CD4-positive, alpha-beta T cell (primary cell): Measurements from ENCODE around the gene AUTS2. TPM values are rescaled to one million over a fixed set of nuclear protein-coding genes. Genes with fewer than 3 reads are reported as not detected.

Experiments used
- ATAC-seq: fragments of 200-7000 bp; cut with Tn5 transposase; one replicate; pipeline ENCODE4 v1.10.0; 2022; ENCODE audit warnings: mild to moderate bottlenecking; ENCODE audit not compliant: poor library complexity
- CTCF ChIA-PET: fragments of 350-600 bp; sonication (Branson Sonifier 250); formaldehyde crosslinking; loops from one replicate; lab custom pipeline; 2021; ENCODE audit warnings: antibody characterized with exemption, inconsistent platforms; lab: Charles Lee
- POLR2A ChIA-PET: fragments of 350-600 bp; sonication (Branson Sonifier 250); formaldehyde crosslinking; loops from one replicate; lab custom pipeline; 2021; ENCODE audit warnings: antibody characterized with exemption, inconsistent platforms; lab: Charles Lee
- DNase-seq, 14 experiments: peaks; one replicate each; pipeline ENCODE4 v3.0.0-alpha.2; 2013 to 2020; ENCODE audit warnings: mixed read lengths in 2 of 14
- H3K27ac ChIP-seq, 2 donors: one replicate each; pipeline versions ENCODE4 v1.5.1 to v1.7.0; 2013; ENCODE audit warnings: low read length in 2 of 2, low read depth in 1 of 2, mild to moderate bottlenecking in 1 of 2
- H3K27me3 ChIP-seq, 2 experiments: 1 replicate in 1 of 2; 2 replicates in 1 of 2; pipeline versions ENCODE4 v1.6.1 to v1.7.0; 2013; ENCODE audit warnings: low read length in 2 of 2, control low read depth in 1 of 2, mild to moderate bottlenecking in 1 of 2, moderate library complexity in 1 of 2; ENCODE audit not compliant: insufficient read depth in 2 of 2, control insufficient read depth in 1 of 2
- H3K36me3 ChIP-seq: one replicate; pipeline ENCODE4 v1.6.1; 2013; ENCODE audit warnings: low read length, control low read depth; ENCODE audit not compliant: insufficient read depth
- H3K4me1 ChIP-seq: one replicate; pipeline ENCODE4 v1.6.1; 2013; ENCODE audit warnings: low read length, control low read depth; ENCODE audit not compliant: insufficient read depth
- H3K4me3 ChIP-seq: one replicate; pipeline ENCODE4 v1.5.1; 2013; ENCODE audit warnings: mild to moderate bottlenecking, low read length, moderate library complexity
- H3K9me3 ChIP-seq, 2 experiments: 1 replicate in 1 of 2; 2 replicates in 1 of 2; pipeline versions ENCODE4 v1.6.1 to v1.7.0; 2013; ENCODE audit warnings: low read length in 2 of 2, mild to moderate bottlenecking in 2 of 2, control low read depth in 1 of 2, moderate library complexity in 1 of 2; ENCODE audit not compliant: control insufficient read depth in 1 of 2, insufficient read depth in 1 of 2
- H3K27ac Mint-ChIP-seq: one replicate; pipeline ENCODE4 v1.8.0; 2020; ENCODE audit warnings: mixed read lengths
- H3K27me3 Mint-ChIP-seq: one replicate; pipeline ENCODE4 v1.8.0; 2021; ENCODE audit warnings: mixed read lengths
- H3K36me3 Mint-ChIP-seq: one replicate; pipeline ENCODE4 v1.8.0; 2021; ENCODE audit warnings: low read depth, mixed read lengths
- H3K4me1 Mint-ChIP-seq: one replicate; pipeline ENCODE4 v1.8.0; 2021; ENCODE audit warnings: low read depth, mixed read lengths
- H3K4me3 Mint-ChIP-seq: one replicate; pipeline ENCODE4 v1.8.0; 2020; ENCODE audit warnings: mild to moderate bottlenecking, mixed read lengths
- H3K9me3 Mint-ChIP-seq: one replicate; pipeline ENCODE4 v1.8.0; 2020; ENCODE audit warnings: mixed read lengths
- CTCF ChIP-seq: fragments of 200-600 bp; IDR thresholded peaks from one replicate; pipeline ENCODE4 v1.8.0; 2022; ENCODE audit warnings: antibody characterized with exemption, mild to moderate bottlenecking
- intact Hi-C, 2 experiments: fragments of 100-400 bp; cut with DNase I in 1 of 2; cut with micrococcal nuclease in 1 of 2; formaldehyde crosslinking; loops; one replicate each; pipeline versions ENCODE4 v1.15.1 to v1.9.0; 2023 to 2025; cut with DNase I, micrococcal nuclease
- total RNA-seq, 174 experiments: library from RNA in 2 of 174; stranded (reverse) in 2 of 174; gene quantifications; one replicate each; pipeline ENCODE4 v1.2.3 and lab custom pipeline; 2021 to 2026

The AUTS2 gene
- total RNA-seq, 2 experiments from 2014 or later: 43.6 to 47.6 TPM

GRCh38 chr7:70148997-70149396, 550.7 kb downstream of the AUTS2 start:
- TF ChIP-seq CTCF: no peak
- CTCF ChIA-PET: no interaction called here
- Mint-ChIP-seq H3K36me3 (no peaks in the 10 kb centered on the region), H3K4me3 (no peak overlapping the region), H3K27ac (no peak overlapping the region), H3K9me3 (peaks cover 8% of the 10 kb centered on the region), H3K27me3 (no peaks in the 10 kb centered on the region), H3K4me1 (no peaks in the 10 kb centered on the region)
- intact Hi-C loops: loop anchor here in 1 of 2 experiments (1.0 kb wide), 1 partner anchor 39 kb away; no protein-coding TSS in a partner anchor
- no peak for ATAC-seq
- no peak overlapping the region for H3K4me3 ChIP-seq
- no peaks in the 10 kb centered on the region for H3K9me3 ChIP-seq
- H3K27ac ChIP-seq: no peak overlapping the region
- DNase-seq: no peak
- no peaks in the 10 kb centered on the region for H3K27me3 ChIP-seq
- no peaks in the 10 kb centered on the region for H3K4me1 ChIP-seq
- POLR2A ChIA-PET: no interaction called here
- H3K36me3 ChIP-seq: no peaks in the 10 kb centered on the region

GRCh38 chr7:70152313-70152712, 554.0 kb downstream of the AUTS2 start:
- TF ChIP-seq CTCF: no peak
- Histone ChIP-seq H3K4me1 (no peaks in the 10 kb centered on the region), H3K27me3 (no peaks in the 10 kb centered on the region), H3K4me3 (no peak overlapping the region), H3K36me3 (no peaks in the 10 kb centered on the region), H3K9me3 (no peaks in the 10 kb centered on the region), H3K27ac (no peak overlapping the region)
- ChIA-PET POLR2A (no interaction called here), CTCF (no interaction called here)
- DNase-seq (no peak), ATAC-seq (no peak)
- H3K9me3 Mint-ChIP-seq: peaks cover 8% of the 10 kb centered on the region
- H3K27ac Mint-ChIP-seq: no peak overlapping the region
- H3K27me3 Mint-ChIP-seq: no peaks in the 10 kb centered on the region
- intact Hi-C loops: no loop called here
- no peaks in the 10 kb centered on the region for H3K36me3 Mint-ChIP-seq
- H3K4me1 Mint-ChIP-seq: no peaks in the 10 kb centered on the region
- H3K4me3 Mint-ChIP-seq: no peak overlapping the region

- TF ChIP-seq CTCF: no peak
- CTCF ChIA-PET: no interaction called here
- no peak for DNase-seq
Observed at GRCh38 chr7:70153933-70154332, 555.7 kb downstream of the AUTS2 start.

More at GRCh38 chr7:70153933-70154332, 555.7 kb downstream of the AUTS2 start:
- Mint-ChIP-seq H3K9me3 (peaks cover 8% of the 10 kb centered on the region), H3K27me3 (no peaks in the 10 kb centered on the region), H3K36me3 (no peaks in the 10 kb centered on the region), H3K27ac (no peak overlapping the region), H3K4me3 (no peak overlapping the region), H3K4me1 (no peaks in the 10 kb centered on the region)
- no peak overlapping the region for H3K4me3 ChIP-seq
- H3K4me1 ChIP-seq: no peaks in the 10 kb centered on the region
- no peaks in the 10 kb centered on the region for H3K36me3 ChIP-seq
- no peaks in the 10 kb centered on the region for H3K27me3 ChIP-seq
- no peaks in the 10 kb centered on the region for H3K9me3 ChIP-seq
- no peak overlapping the region for H3K27ac ChIP-seq
- intact Hi-C loops: no loop called here
- POLR2A ChIA-PET: no interaction called here
- ATAC-seq: no peak
